Body of pancreas (tissue), 4 donors: ENCODE results near the gene MUC6. TPM values are rescaled to one million over a fixed set of nuclear protein-coding genes. Genes with fewer than 3 reads are reported as not detected.

ENCODE experiments used
- ATAC-seq: fragments of 150-250 bp; one replicate; pipeline ENCODE4 v1.9.1; 2016
- DNase-seq, 4 donors: peaks; one replicate each; pipeline ENCODE4 v3.0.0-alpha.2; 2019
- H3K27ac ChIP-seq, 4 donors: fragments of 200-600 bp; sonication (generic); 1 replicate in 3 of 4; 2 replicates in 1 of 4; pipeline versions ENCODE4 v1.5.1 to v1.6.1; 2016 to 2019; ENCODE audit warnings: mild to moderate bottlenecking in 1 of 4, mixed read lengths in 1 of 4, moderate library complexity in 1 of 4
- H3K27me3 ChIP-seq, 2 donors: fragments of 200-600 bp; sonication (generic); one replicate each; pipeline ENCODE4 v1.6.0; 2016; ENCODE audit warnings: mild to moderate bottlenecking in 1 of 2
- H3K36me3 ChIP-seq, 2 donors: fragments of 200-600 bp; sonication (generic); replicated peaks in 1 of 2; 2 replicates each; pipeline ENCODE4 v1.5.1; 2016; ENCODE audit warnings: low read depth in 2 of 2; ENCODE audit not compliant: insufficient read depth in 1 of 2
- H3K4me1 ChIP-seq: fragments of 200-600 bp; sonication (generic); one replicate; pipeline ENCODE4 v1.6.0; 2016
- H3K4me3 ChIP-seq, 2 donors: fragments of 200-600 bp; sonication (generic); 1 replicate in 1 of 2; 2 replicates in 1 of 2; pipeline ENCODE4 v1.5.1; 2016 to 2019
- H3K9me3 ChIP-seq, 3 donors: fragments of 200-600 bp; sonication (generic); 1 replicate in 2 of 3; 2 replicates in 1 of 3; pipeline ENCODE4 v1.5.1; 2016
- POLR2A ChIP-seq, 3 donors: fragments of 450-650 bp; IDR thresholded peaks; one replicate each; pipeline ENCODE4 v1.6.1; 2016; ENCODE audit warnings: antibody characterized with exemption in 3 of 3, mild to moderate bottlenecking in 2 of 3
- WGBS, 2 donors: methylation state at CpG; one replicate each; pipeline ENCODE4 v1.1.5; 2017; 5-methylcytosine and 5-hydroxymethylcytosine counted together
- intact Hi-C: fragments of 100-400 bp; cut with DNase I; formaldehyde crosslinking; loops from one replicate; pipeline ENCODE4 v1.15.1; 2023
- total RNA-seq, 2 donors: library from RNA; depleted of rRNA; stranded (reverse); fragments of >200 nt; gene quantifications; one replicate each; pipeline ENCODE4 v1.1.0, GENCODE V29; 2016
- TF ChIP-seq, protein P1 (sequence below), 7 experiments: fragments of 450-650 bp in 4 of 7; fragments of 200-600 bp in 3 of 7; sonication (generic) in 3 of 7; IDR thresholded peaks; one replicate each; pipeline ENCODE4 v1.5.1; 2016 to 2019; ENCODE audit warnings: antibody characterized with exemption in 7 of 7

Gene MUC6
- total RNA-seq, 2 donors from 2014 or later = 101 to 194 TPM

DNA sequence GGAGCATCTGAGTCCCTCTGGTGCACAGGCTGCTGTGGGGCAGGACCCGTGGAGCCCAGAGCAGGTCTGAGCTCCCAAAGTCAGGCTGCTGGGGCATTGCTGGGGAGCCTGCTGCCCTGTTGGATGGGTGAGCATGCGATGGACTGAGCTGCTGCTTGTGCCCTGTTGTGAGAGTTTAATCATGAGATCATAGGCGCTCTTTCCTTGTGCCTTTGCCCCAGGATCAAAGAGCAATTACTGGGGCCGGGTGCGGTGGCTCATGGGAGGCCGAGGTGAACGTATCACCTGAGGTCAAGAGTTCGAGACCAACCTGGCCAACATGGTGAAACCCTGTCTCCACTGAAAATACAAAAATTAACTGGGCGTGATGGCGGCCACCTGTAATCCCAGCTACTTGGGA, 37.5 kb downstream of the MUC6 start:
- 91 to 100% methylated on average over 7 of the region's 10 CpGs for WGBS, 2 donors
- H3K36me3 ChIP-seq = peaks cover 4 to 15% of the 10 kb centered on the region in 2 donors
- no peak for ATAC-seq

DNA sequence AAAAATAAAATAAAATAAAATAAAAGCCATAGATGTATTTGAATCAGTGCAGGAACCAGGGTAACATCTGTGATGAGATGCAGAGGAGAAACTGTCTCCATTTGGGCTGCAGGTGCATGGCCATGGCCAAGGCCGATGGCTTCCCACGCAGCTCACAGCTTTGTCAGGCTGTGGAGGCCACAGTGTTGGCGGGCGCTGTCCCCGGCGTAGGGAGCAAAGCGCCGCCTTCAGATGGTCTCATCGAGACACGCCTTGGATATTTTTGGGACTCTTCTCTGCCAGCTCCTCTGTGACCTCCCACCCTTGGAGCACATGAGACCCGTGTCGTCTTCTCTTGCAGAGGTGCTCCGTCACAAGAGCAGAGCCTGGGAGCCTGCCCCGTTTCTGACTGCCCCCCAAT, 38.6 kb downstream of the MUC6 start:
- DNase-seq (no peak), ATAC-seq (no peak)
- 90 to 91% methylated on average over 14 of the region's 14 CpGs for WGBS, 2 donors
- no peak for TF ChIP-seq POLR2A (IDR thresholded peaks at IDR 0.05)
- TF ChIP-seq, protein P1, sequence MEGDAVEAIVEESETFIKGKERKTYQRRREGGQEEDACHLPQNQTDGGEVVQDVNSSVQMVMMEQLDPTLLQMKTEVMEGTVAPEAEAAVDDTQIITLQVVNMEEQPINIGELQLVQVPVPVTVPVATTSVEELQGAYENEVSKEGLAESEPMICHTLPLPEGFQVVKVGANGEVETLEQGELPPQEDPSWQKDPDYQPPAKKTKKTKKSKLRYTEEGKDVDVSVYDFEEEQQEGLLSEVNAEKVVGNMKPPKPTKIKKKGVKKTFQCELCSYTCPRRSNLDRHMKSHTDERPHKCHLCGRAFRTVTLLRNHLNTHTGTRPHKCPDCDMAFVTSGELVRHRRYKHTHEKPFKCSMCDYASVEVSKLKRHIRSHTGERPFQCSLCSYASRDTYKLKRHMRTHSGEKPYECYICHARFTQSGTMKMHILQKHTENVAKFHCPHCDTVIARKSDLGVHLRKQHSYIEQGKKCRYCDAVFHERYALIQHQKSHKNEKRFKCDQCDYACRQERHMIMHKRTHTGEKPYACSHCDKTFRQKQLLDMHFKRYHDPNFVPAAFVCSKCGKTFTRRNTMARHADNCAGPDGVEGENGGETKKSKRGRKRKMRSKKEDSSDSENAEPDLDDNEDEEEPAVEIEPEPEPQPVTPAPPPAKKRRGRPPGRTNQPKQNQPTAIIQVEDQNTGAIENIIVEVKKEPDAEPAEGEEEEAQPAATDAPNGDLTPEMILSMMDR (IDR thresholded peaks at IDR 0.05) = no peak
- Histone ChIP-seq H3K4me3 (no peak overlapping the region), H3K27me3 (no peaks in the 10 kb centered on the region), H3K36me3 (peaks cover 8 to 21% of the 10 kb centered on the region in 2 donors), H3K4me1 (peaks cover 8% of the 10 kb centered on the region), H3K27ac (no peak overlapping the region), H3K9me3 (no peaks in the 10 kb centered on the region)
- intact Hi-C loops = no loop called here

More for the DNA sequence above, 37.5 kb downstream of the MUC6 start:
- peaks cover 8% of the 10 kb centered on the region for H3K4me1 ChIP-seq
- DNase-seq = no peak
- TF ChIP-seq POLR2A (IDR thresholded peaks at IDR 0.05) = no peak
- TF ChIP-seq, protein P1 (IDR thresholded peaks at IDR 0.05) = no peak
- no peaks in the 10 kb centered on the region for H3K27me3 ChIP-seq
- H3K4me3 ChIP-seq = no peak overlapping the region
- intact Hi-C loops = no loop called here
- H3K27ac ChIP-seq = no peak overlapping the region
- no peaks in the 10 kb centered on the region for H3K9me3 ChIP-seq

DNA sequence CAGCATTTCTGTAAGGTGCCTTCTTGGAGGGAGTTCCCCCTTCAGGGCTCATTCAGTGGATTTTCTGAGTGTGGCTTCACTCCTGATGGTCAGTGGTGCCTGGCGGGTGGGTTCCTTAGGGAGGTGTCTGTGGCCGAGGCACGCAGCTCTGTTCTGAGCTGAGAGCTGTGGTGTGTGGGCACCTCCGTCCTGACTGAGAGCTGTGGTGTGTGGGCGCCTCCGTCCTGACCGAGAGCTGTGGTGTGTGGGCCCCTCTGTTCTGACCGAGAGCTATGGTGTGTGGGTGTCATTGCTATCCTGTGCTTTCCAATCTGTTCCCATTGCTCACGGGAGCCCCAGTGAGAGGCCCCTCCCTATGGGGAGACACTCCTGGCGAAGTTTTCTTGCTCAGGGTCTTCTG, 39.8 kb downstream of the MUC6 start:
- WGBS, 2 donors = 88 to 96% methylated on average over 10 of the region's 10 CpGs
- intact Hi-C loops = no loop called here
- Histone ChIP-seq H3K4me3 (no peak overlapping the region), H3K9me3 (no peaks in the 10 kb centered on the region), H3K36me3 (peaks cover 8 to 25% of the 10 kb centered on the region in 2 donors), H3K4me1 (no peaks in the 10 kb centered on the region), H3K27ac (peak overlapping the region in 1 of 4 donors; percentile 66), H3K27me3 (no peaks in the 10 kb centered on the region)
- TF ChIP-seq POLR2A (IDR thresholded peaks at IDR 0.05) = no peak
- TF ChIP-seq, protein P1 (IDR thresholded peaks at IDR 0.05) = no peak
- DNase-seq = no peak
- no peak for ATAC-seq

DNA sequence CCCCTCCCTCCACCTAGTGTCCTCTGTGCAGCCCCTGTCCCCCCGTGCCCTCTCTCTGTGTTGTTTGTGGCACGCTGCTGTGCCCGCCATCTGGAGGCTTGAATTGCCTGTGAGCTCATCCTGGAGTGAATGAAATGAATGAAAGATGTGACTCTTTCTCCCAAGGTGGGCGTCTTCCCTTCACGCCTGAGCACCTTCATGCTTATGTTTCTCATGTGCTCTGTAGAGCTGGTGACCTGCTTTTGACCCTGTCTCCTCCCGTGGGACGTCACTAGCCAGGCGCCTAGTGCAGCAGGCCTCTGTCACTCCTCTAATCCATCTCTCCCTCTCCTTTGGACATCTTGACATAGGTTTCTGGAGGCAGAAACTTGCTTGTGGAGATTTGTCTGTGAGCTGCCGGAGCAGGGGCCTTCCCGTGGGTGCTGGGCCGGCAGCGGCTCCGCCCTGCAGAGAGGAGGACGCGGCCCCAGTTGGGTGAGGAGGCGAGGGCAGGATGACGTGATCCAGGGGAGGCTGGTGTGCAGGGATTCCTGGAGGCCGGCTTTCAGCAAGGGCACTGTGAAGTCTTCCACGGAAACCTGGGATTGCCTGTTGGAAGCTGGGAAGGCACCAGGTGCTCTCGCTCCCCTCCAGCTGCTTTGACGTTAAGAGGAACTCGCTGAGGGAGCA, 40.6 kb downstream of the MUC6 start:
- TF ChIP-seq, protein P1 (IDR thresholded peaks at IDR 0.05) = no peak
- no peak for TF ChIP-seq POLR2A (IDR thresholded peaks at IDR 0.05)

More for the DNA sequence above, 40.6 kb downstream of the MUC6 start:
- Histone ChIP-seq H3K27me3 (no peaks in the 10 kb centered on the region), H3K4me1 (no peaks in the 10 kb centered on the region), H3K9me3 (no peaks in the 10 kb centered on the region), H3K27ac (peak overlapping the region in 2 of 4 donors; percentile 42 to 66), H3K4me3 (no peak overlapping the region), H3K36me3 (peaks cover 8 to 20% of the 10 kb centered on the region in 2 donors)
- WGBS, 2 donors = 67 to 80% methylated on average over 21 to 22 of the region's 22 CpGs
- peak in 3 of 4 donors; percentile 30 to 88 (median 77) for DNase-seq
- no peak for ATAC-seq
- intact Hi-C loops = no loop called here
